HEK293 (cell line): ENCODE results near the gene BRMS1.

ENCODE experiments used
- EGR2 ChIP-seq: fragments of 450-650 bp; formaldehyde crosslinking; IDR thresholded peaks from 2 replicates; pipeline ENCODE4 v1.5.1; 2016; ENCODE audit warnings: low read depth, missing biosample characterization, missing genetic modification characterization
- HOXD13 ChIP-seq: sonication (generic); formaldehyde crosslinking; IDR thresholded peaks from 2 replicates; pipeline ENCODE4 v1.8.0; 2022; ENCODE audit warnings: missing genetic modification reagents, borderline replicate concordance
- KLF16 ChIP-seq: fragments of 450-650 bp; formaldehyde crosslinking; IDR thresholded peaks from 2 replicates; pipeline ENCODE4 v1.5.1; 2017; ENCODE audit warnings: missing biosample characterization, missing genetic modification characterization
- OVOL3 ChIP-seq: fragments of 450-650 bp; formaldehyde crosslinking; IDR thresholded peaks from 2 replicates; pipeline ENCODE4 v1.5.1; 2016; ENCODE audit warnings: missing biosample characterization, missing genetic modification characterization
- REPIN1 ChIP-seq: fragments of 450-650 bp; formaldehyde crosslinking; IDR thresholded peaks from 2 replicates; pipeline ENCODE4 v1.5.1; 2017; ENCODE audit warnings: missing biosample characterization, missing genetic modification characterization, low read depth
- YY1 ChIP-seq: fragments of 450-650 bp; formaldehyde crosslinking; IDR thresholded peaks from 2 replicates; pipeline ENCODE4 v1.5.1; 2018; ENCODE audit warnings: missing biosample characterization, missing genetic modification characterization
- ZFP3 ChIP-seq: fragments of 450-650 bp; formaldehyde crosslinking; IDR thresholded peaks from 2 replicates; pipeline ENCODE4 v1.5.1; 2016; ENCODE audit warnings: low read depth, missing biosample characterization, missing genetic modification characterization
- ZNF138 ChIP-seq: fragments of 450-650 bp; formaldehyde crosslinking; IDR thresholded peaks from 2 replicates; pipeline ENCODE4 v1.5.1; 2016; ENCODE audit warnings: missing biosample characterization, missing genetic modification characterization, borderline replicate concordance
- ZNF157 ChIP-seq: fragments of 450-650 bp; formaldehyde crosslinking; IDR thresholded peaks from 2 replicates; pipeline ENCODE4 v1.5.1; 2016; ENCODE audit warnings: missing biosample characterization, missing genetic modification characterization
- ZNF175 ChIP-seq: fragments of 450-650 bp; formaldehyde crosslinking; IDR thresholded peaks from 2 replicates; pipeline ENCODE4 v1.5.1; 2016; ENCODE audit warnings: missing biosample characterization, missing genetic modification characterization
- ZNF24 ChIP-seq: fragments of 450-650 bp; formaldehyde crosslinking; IDR thresholded peaks from 2 replicates; pipeline ENCODE4 v1.5.1; 2016; ENCODE audit warnings: missing biosample characterization, missing genetic modification characterization
- ZNF324 ChIP-seq: fragments of 450-650 bp; formaldehyde crosslinking; IDR thresholded peaks from 2 replicates; pipeline ENCODE4 v1.5.1; 2016; ENCODE audit warnings: missing biosample characterization, missing genetic modification characterization
- ZNF341 ChIP-seq: fragments of 450-650 bp; formaldehyde crosslinking; IDR thresholded peaks from 2 replicates; pipeline ENCODE4; 2016; ENCODE audit warnings: low read depth, missing biosample characterization, missing genetic modification characterization
- ZNF350 ChIP-seq: fragments of 450-650 bp; formaldehyde crosslinking; IDR thresholded peaks from 2 replicates; pipeline ENCODE4 v1.5.0; 2017; ENCODE audit warnings: missing biosample characterization, mild to moderate bottlenecking, missing genetic modification characterization
- ZNF366 ChIP-seq: fragments of 450-650 bp; formaldehyde crosslinking; conservative IDR thresholded peaks from 2 replicates; pipeline ENCODE4 v1.5.1; 2016; ENCODE audit warnings: missing biosample characterization, missing genetic modification characterization
- ZNF394 ChIP-seq: fragments of 450-650 bp; formaldehyde crosslinking; IDR thresholded peaks from 2 replicates; pipeline ENCODE4 v1.5.1; 2016; ENCODE audit warnings: missing biosample characterization, missing genetic modification characterization, mild to moderate bottlenecking, moderate library complexity, borderline replicate concordance
- ZNF48 ChIP-seq: fragments of 450-650 bp; formaldehyde crosslinking; IDR thresholded peaks from 2 replicates; pipeline ENCODE4 v1.5.1; 2016; ENCODE audit warnings: missing biosample characterization, missing genetic modification characterization
- ZNF510 ChIP-seq: fragments of 450-650 bp; formaldehyde crosslinking; IDR thresholded peaks from 2 replicates; pipeline ENCODE4 v1.5.1; 2018; ENCODE audit warnings: mild to moderate bottlenecking, missing genetic modification characterization, missing biosample characterization; ENCODE audit not compliant: insufficient replicate concordance
- ZNF624 ChIP-seq: fragments of 450-650 bp; formaldehyde crosslinking; IDR thresholded peaks from 2 replicates; pipeline ENCODE4 v1.5.1; 2017; ENCODE audit warnings: missing biosample characterization, missing genetic modification characterization
- ZNF670 ChIP-seq: fragments of 450-650 bp; formaldehyde crosslinking; IDR thresholded peaks from 2 replicates; pipeline ENCODE4 v1.5.1; 2016; ENCODE audit warnings: missing biosample characterization, missing genetic modification characterization, low read depth
- ZNF785 ChIP-seq: fragments of 450-650 bp; formaldehyde crosslinking; IDR thresholded peaks from 2 replicates; pipeline ENCODE4 v1.5.1; 2016; ENCODE audit warnings: missing biosample characterization, missing genetic modification characterization
- ZNF837 ChIP-seq: fragments of 450-650 bp; formaldehyde crosslinking; IDR thresholded peaks from 2 replicates; pipeline ENCODE4 v1.5.1; 2016; ENCODE audit warnings: missing biosample characterization, missing genetic modification characterization
- ZSCAN30 ChIP-seq: fragments of 450-650 bp; IDR thresholded peaks from 2 replicates; pipeline ENCODE4 v1.5.1; 2018; ENCODE audit warnings: missing biosample characterization, mild to moderate bottlenecking, missing genetic modification characterization, moderate library complexity
- TF ChIP-seq, protein P1 (sequence below): fragments of 450-650 bp; formaldehyde crosslinking; IDR thresholded peaks from 2 replicates; pipeline ENCODE4 v1.5.1; 2016; ENCODE audit warnings: missing biosample characterization, missing genetic modification characterization
- TF ChIP-seq, protein P2 (sequence below): fragments of 450-650 bp; IDR thresholded peaks from 2 replicates; pipeline ENCODE4 v1.5.1; 2018; ENCODE audit warnings: missing biosample characterization, mild to moderate bottlenecking, missing genetic modification characterization
- TF ChIP-seq, protein P3 (sequence below): fragments of 450-650 bp; formaldehyde crosslinking; IDR thresholded peaks from 2 replicates; pipeline ENCODE4 v1.5.1; 2016; ENCODE audit warnings: missing biosample characterization, missing genetic modification characterization
- TF ChIP-seq, protein P4 (sequence below): fragments of 450-650 bp; formaldehyde crosslinking; IDR thresholded peaks from 2 replicates; pipeline ENCODE4 v1.5.1; 2017; ENCODE audit warnings: missing biosample characterization, missing genetic modification characterization
- TF ChIP-seq, protein P5 (sequence below): fragments of 450-650 bp; formaldehyde crosslinking; IDR thresholded peaks from 2 replicates; pipeline ENCODE4 v1.5.1; 2017; ENCODE audit warnings: missing biosample characterization, missing genetic modification characterization
- TF ChIP-seq, protein P6 (sequence below): fragments of 450-650 bp; formaldehyde crosslinking; IDR thresholded peaks from 2 replicates; pipeline ENCODE4 v1.5.1; 2016; ENCODE audit warnings: missing biosample characterization, missing genetic modification characterization, borderline replicate concordance

BRMS1 gene

DNA sequence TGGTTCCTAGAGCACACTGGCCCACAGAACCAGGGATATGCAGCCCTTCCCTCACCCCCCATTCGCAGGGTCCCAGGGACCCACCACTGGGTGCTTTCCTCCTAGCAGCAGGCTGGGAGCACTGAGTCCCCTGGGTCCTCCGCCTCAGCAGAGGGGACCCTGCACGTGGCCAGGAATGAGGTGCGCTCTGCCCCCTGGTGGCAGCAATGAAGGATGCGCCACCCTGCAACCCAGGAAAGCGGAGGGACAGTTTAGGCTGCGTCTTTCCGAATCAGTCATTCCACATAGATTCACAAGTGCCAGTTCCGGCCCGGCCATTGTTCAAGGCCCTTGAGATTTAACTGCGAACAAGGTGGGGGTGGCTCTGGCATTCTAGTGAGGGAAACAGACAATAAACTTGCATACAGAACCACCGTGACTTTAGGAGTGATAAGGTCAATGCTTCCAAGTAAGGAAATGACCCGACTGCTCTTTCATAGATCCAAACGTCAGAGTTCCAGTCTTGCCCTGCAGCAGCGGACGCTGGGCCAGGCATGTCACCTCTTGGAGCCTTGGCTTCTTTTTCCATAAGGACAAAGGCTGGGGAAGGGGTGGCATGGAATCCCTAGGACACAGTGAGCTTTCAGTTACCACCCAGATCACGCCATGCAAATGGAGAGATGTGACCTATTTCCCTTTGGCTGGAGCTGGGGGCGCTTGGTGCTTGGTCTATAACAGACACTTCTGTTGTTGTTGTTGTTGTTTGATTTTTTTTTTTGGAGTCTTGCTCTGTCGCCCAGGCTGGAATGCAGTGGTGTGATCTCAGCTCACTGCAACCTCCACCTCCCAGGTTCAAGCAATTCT is 16.4 kb downstream of the BRMS1 start (continued):
- TF ChIP-seq ZNF366 (no peak), ZNF624 (tag by site-specific recombination) (no peak), ZNF24 (tag by site-specific recombination) (peak; percentile 54; the same call in 1 of the 2 replicates), OVOL3 (tag by site-specific recombination) (no peak), ZNF341 (no peak), REPIN1 (tag by site-specific recombination) (no peak), ZNF324 (no peak), ZNF670 (tag by site-specific recombination) (no peak), ZNF138 (tag by site-specific recombination) (no peak), ZNF837 (tag by site-specific recombination) (no peak), ZNF350 (tag by site-specific recombination) (no peak), ZNF785 (tag by site-specific recombination) (no peak), HOXD13 (CRISPR knock-in tag) (no peak), ZNF48 (no peak), ZSCAN30 (tag by site-specific recombination) (peak; percentile 75; the same call in 1 of the 2 replicates), ZNF394 (no peak), EGR2 (tag by site-specific recombination) (no peak), ZNF175 (tag by site-specific recombination) (no peak), ZNF510 (no peak), ZNF157 (tag by site-specific recombination) (no peak), YY1 (tag by site-specific recombination) (no peak), ZFP3 (tag by site-specific recombination) (no peak), KLF16 (tag by site-specific recombination) (no peak)
- TF ChIP-seq, protein P1, sequence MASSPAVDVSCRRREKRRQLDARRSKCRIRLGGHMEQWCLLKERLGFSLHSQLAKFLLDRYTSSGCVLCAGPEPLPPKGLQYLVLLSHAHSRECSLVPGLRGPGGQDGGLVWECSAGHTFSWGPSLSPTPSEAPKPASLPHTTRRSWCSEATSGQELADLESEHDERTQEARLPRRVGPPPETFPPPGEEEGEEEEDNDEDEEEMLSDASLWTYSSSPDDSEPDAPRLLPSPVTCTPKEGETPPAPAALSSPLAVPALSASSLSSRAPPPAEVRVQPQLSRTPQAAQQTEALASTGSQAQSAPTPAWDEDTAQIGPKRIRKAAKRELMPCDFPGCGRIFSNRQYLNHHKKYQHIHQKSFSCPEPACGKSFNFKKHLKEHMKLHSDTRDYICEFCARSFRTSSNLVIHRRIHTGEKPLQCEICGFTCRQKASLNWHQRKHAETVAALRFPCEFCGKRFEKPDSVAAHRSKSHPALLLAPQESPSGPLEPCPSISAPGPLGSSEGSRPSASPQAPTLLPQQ (tag by site-specific recombination), result peak; percentile 47; the same call in 1 of the 2 replicates
- TF ChIP-seq, protein P2, sequence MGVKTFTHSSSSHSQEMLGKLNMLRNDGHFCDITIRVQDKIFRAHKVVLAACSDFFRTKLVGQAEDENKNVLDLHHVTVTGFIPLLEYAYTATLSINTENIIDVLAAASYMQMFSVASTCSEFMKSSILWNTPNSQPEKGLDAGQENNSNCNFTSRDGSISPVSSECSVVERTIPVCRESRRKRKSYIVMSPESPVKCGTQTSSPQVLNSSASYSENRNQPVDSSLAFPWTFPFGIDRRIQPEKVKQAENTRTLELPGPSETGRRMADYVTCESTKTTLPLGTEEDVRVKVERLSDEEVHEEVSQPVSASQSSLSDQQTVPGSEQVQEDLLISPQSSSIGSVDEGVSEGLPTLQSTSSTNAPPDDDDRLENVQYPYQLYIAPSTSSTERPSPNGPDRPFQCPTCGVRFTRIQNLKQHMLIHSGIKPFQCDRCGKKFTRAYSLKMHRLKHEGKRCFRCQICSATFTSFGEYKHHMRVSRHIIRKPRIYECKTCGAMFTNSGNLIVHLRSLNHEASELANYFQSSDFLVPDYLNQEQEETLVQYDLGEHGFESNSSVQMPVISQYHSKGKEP (tag by site-specific recombination), result no peak
- TF ChIP-seq, protein P3, sequence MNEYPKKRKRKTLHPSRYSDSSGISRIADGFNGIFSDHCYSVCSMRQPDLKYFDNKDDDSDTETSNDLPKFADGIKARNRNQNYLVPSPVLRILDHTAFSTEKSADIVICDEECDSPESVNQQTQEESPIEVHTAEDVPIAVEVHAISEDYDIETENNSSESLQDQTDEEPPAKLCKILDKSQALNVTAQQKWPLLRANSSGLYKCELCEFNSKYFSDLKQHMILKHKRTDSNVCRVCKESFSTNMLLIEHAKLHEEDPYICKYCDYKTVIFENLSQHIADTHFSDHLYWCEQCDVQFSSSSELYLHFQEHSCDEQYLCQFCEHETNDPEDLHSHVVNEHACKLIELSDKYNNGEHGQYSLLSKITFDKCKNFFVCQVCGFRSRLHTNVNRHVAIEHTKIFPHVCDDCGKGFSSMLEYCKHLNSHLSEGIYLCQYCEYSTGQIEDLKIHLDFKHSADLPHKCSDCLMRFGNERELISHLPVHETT (tag by site-specific recombination), result no peak
- TF ChIP-seq, protein P4, sequence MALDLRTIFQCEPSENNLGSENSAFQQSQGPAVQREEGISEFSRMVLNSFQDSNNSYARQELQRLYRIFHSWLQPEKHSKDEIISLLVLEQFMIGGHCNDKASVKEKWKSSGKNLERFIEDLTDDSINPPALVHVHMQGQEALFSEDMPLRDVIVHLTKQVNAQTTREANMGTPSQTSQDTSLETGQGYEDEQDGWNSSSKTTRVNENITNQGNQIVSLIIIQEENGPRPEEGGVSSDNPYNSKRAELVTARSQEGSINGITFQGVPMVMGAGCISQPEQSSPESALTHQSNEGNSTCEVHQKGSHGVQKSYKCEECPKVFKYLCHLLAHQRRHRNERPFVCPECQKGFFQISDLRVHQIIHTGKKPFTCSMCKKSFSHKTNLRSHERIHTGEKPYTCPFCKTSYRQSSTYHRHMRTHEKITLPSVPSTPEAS (tag by site-specific recombination), result no peak
- TF ChIP-seq, protein P5, sequence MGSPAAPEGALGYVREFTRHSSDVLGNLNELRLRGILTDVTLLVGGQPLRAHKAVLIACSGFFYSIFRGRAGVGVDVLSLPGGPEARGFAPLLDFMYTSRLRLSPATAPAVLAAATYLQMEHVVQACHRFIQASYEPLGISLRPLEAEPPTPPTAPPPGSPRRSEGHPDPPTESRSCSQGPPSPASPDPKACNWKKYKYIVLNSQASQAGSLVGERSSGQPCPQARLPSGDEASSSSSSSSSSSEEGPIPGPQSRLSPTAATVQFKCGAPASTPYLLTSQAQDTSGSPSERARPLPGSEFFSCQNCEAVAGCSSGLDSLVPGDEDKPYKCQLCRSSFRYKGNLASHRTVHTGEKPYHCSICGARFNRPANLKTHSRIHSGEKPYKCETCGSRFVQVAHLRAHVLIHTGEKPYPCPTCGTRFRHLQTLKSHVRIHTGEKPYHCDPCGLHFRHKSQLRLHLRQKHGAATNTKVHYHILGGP (tag by site-specific recombination), result no peak
- TF ChIP-seq, protein P6, sequence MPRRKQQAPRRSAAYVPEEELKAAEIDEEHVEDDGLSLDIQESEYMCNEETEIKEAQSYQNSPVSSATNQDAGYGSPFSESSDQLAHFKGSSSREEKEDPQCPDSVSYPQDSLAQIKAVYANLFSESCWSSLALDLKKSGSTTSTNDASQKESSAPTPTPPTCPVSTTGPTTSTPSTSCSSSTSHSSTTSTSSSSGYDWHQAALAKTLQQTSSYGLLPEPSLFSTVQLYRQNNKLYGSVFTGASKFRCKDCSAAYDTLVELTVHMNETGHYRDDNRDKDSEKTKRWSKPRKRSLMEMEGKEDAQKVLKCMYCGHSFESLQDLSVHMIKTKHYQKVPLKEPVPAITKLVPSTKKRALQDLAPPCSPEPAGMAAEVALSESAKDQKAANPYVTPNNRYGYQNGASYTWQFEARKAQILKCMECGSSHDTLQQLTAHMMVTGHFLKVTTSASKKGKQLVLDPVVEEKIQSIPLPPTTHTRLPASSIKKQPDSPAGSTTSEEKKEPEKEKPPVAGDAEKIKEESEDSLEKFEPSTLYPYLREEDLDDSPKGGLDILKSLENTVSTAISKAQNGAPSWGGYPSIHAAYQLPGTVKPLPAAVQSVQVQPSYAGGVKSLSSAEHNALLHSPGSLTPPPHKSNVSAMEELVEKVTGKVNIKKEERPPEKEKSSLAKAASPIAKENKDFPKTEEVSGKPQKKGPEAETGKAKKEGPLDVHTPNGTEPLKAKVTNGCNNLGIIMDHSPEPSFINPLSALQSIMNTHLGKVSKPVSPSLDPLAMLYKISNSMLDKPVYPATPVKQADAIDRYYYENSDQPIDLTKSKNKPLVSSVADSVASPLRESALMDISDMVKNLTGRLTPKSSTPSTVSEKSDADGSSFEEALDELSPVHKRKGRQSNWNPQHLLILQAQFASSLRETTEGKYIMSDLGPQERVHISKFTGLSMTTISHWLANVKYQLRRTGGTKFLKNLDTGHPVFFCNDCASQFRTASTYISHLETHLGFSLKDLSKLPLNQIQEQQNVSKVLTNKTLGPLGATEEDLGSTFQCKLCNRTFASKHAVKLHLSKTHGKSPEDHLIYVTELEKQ (tag by site-specific recombination), result no peak
